Smooth muscle cell (in vitro differentiated cells): ENCODE measurements around the gene ASB3. TPM values are rescaled to one million over a fixed set of nuclear protein-coding genes. Genes with fewer than 3 reads are reported as not detected.

Experiments
- DNase-seq: peaks from one replicate; lab custom pipeline; 2025; ENCODE audit not compliant: unreplicated experiment; lab: John Stamatoyannopoulos, UW
- H2AFZ ChIP-seq: fragments of 200-600 bp; sonication (generic); 2 replicates; pipeline ENCODE4 v1.6.0; 2016; ENCODE audit warnings: antibody characterized with exemption, low read depth, mild to moderate bottlenecking
- H3F3A ChIP-seq: fragments of 200-600 bp; sonication (generic); 2 replicates; pipeline ENCODE4 v1.6.0; 2017; ENCODE audit warnings: antibody characterized with exemption, low read depth
- H3K27ac ChIP-seq: fragments of 200-600 bp; sonication (generic); 2 replicates; pipeline ENCODE4 v1.5.1; 2016; ENCODE audit warnings: low read depth, mild to moderate bottlenecking
- H3K27me3 ChIP-seq: fragments of 200-600 bp; sonication (generic); 2 replicates; pipeline ENCODE4 v1.6.1; 2016; ENCODE audit warnings: low read depth, mild to moderate bottlenecking
- H3K36me3 ChIP-seq: fragments of 200-600 bp; sonication (generic); 2 replicates; pipeline ENCODE4 v1.5.1; 2016; ENCODE audit warnings: low read depth
- H3K4me1 ChIP-seq: fragments of 200-600 bp; sonication (generic); 2 replicates; pipeline ENCODE4 v1.5.1; 2016; ENCODE audit warnings: low read depth
- H3K4me2 ChIP-seq: fragments of 200-600 bp; sonication (generic); 2 replicates; pipeline ENCODE4 v1.6.0; 2016; ENCODE audit warnings: mild to moderate bottlenecking
- H3K4me3 ChIP-seq: fragments of 200-600 bp; sonication (generic); 2 replicates; pipeline ENCODE4 v1.5.1; 2016; ENCODE audit warnings: mild to moderate bottlenecking
- H3K79me2 ChIP-seq: fragments of 200-600 bp; sonication (generic); 2 replicates; pipeline ENCODE4 v1.6.0; 2016; ENCODE audit warnings: low read depth, mild to moderate bottlenecking
- H3K9ac ChIP-seq: fragments of 200-600 bp; sonication (generic); 2 replicates; pipeline ENCODE4 v1.6.0; 2016; ENCODE audit warnings: low read depth
- H3K9me3 ChIP-seq: fragments of 200-600 bp; sonication (generic); replicated peaks from 2 replicates; pipeline ENCODE4 v1.5.1; 2016; ENCODE audit warnings: low read depth
- H4K20me1 ChIP-seq: fragments of 200-600 bp; sonication (generic); 2 replicates; pipeline ENCODE4 v1.6.0; 2016; ENCODE audit warnings: low read depth
- CTCF ChIP-seq: fragments of 200-600 bp; sonication (generic); IDR thresholded peaks from 2 replicates; pipeline ENCODE4 v1.5.1; 2017; ENCODE audit warnings: borderline replicate concordance, mild to moderate bottlenecking, antibody characterized with exemption; ENCODE audit not compliant: insufficient read depth, poor library complexity, severe bottlenecking
- WGBS: methylation state at CpG from one replicate; pipeline ENCODE4 v1.1.7; 2016; ENCODE audit warnings: low lambda C conversion rate; 5-methylcytosine and 5-hydroxymethylcytosine counted together
- polyA plus RNA-seq: library from polyadenylated mRNA; unstranded; fragments of >200 nt; fragmentation: Nextera tagmentation; extraction: Ambion mirVana; gene quantifications from 2 replicates; pipeline ENCODE4 v1.2.1, GENCODE V29; 2016
- total RNA-seq: library from RNA; depleted of rRNA; stranded (reverse); fragments of >200 nt; gene quantifications from 2 replicates; pipeline ENCODE4 v1.2.3, GENCODE V29; 2014

ASB3 gene
- total and polyA plus RNA-seq, 2 experiments from 2014 or later, result 19.0 to 24.9 TPM

- Histone ChIP-seq H3K4me1 (peaks cover 7% of the 10 kb centered on the region), H2AFZ (no peak overlapping the region), H3F3A (no peaks in the 10 kb centered on the region), H3K9ac (no peak overlapping the region), H3K4me2 (no peak overlapping the region), H3K27me3 (no peaks in the 10 kb centered on the region), H3K36me3 (no peaks in the 10 kb centered on the region), H4K20me1 (no peaks in the 10 kb centered on the region), H3K9me3 (no peaks in the 10 kb centered on the region), H3K4me3 (no peak overlapping the region), H3K27ac (no peak overlapping the region), H3K79me2 (no peaks in the 10 kb centered on the region)
- WGBS, result 65% methylated on average over 1 of the region's 1 CpG
- TF ChIP-seq CTCF, result no peak
- DNase-seq, result no peak
Observed at GRCh38 chr2:53632714-53633113, 154.0 kb downstream of the ASB3 start.

DNA sequence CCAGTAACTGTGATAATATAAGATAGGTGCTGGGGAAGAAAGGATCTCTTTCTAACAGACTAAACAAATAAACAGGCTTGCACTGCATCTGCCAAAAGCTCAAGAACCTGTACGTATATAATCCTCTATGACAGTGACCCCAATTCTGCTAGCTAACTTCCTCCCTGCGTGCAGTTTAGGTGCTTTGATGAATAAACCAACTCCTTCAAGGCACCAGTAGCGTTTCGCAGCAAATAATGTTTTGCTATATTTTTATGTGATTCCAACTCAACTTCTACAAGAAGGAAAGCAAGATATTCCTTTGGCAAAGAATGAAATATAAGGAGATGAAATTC lies 154.7 kb downstream of the ASB3 start:
- WGBS, result 95% methylated on average over 4 of the region's 4 CpGs
- Histone ChIP-seq H3F3A (no peaks in the 10 kb centered on the region), H3K4me1 (peaks cover 7% of the 10 kb centered on the region), H3K27me3 (no peaks in the 10 kb centered on the region), H3K36me3 (no peaks in the 10 kb centered on the region), H3K9me3 (no peaks in the 10 kb centered on the region), H3K4me3 (no peak overlapping the region), H3K27ac (no peak overlapping the region), H2AFZ (no peak overlapping the region), H3K9ac (no peak overlapping the region), H4K20me1 (no peaks in the 10 kb centered on the region), H3K79me2 (no peaks in the 10 kb centered on the region), H3K4me2 (no peak overlapping the region)
- DNase-seq, result no peak
- TF ChIP-seq CTCF, result no peak

- 94% methylated on average over 3 of the region's 3 CpGs for WGBS
- no peak overlapping the region for H3K4me3 ChIP-seq
- H3K27me3 ChIP-seq, result no peaks in the 10 kb centered on the region
- no peaks in the 10 kb centered on the region for H3F3A ChIP-seq
- no peaks in the 10 kb centered on the region for H3K79me2 ChIP-seq
- no peak for TF ChIP-seq CTCF
- H3K9me3 ChIP-seq, result no peaks in the 10 kb centered on the region
- no peak overlapping the region for H3K4me2 ChIP-seq
- no peak for DNase-seq
- no peaks in the 10 kb centered on the region for H3K36me3 ChIP-seq
- H3K4me1 ChIP-seq, result peaks cover 7% of the 10 kb centered on the region
- H3K9ac ChIP-seq, result no peak overlapping the region
- no peak overlapping the region for H3K27ac ChIP-seq
- no peak overlapping the region for H2AFZ ChIP-seq
- no peaks in the 10 kb centered on the region for H4K20me1 ChIP-seq
Observed at GRCh38 chr2:53631313-53632125, 155.2 kb downstream of the ASB3 start.
